Stomach smooth muscle (tissue), 2 donors: ENCODE measurements around the gene HRH3.

Experiments used
- H3K27ac ChIP-seq: one replicate; pipeline ENCODE4 v1.7.0; 2013; ENCODE audit warnings: mild to moderate bottlenecking, low read length, inconsistent platforms
- H3K27me3 ChIP-seq, 2 donors: one replicate each; pipeline ENCODE4 v1.7.0; 2013; ENCODE audit warnings: low read length in 2 of 2; ENCODE audit not compliant: insufficient read depth in 2 of 2, control insufficient read depth in 1 of 2
- H3K36me3 ChIP-seq, 2 donors: one replicate each; pipeline ENCODE4 v1.7.0; 2013; ENCODE audit warnings: low read length in 2 of 2; ENCODE audit not compliant: control insufficient read depth in 2 of 2, insufficient read depth in 2 of 2
- H3K4me1 ChIP-seq: one replicate; pipeline ENCODE4 v1.7.0; 2013; ENCODE audit warnings: low read length; ENCODE audit not compliant: control insufficient read depth, insufficient read depth
- H3K4me3 ChIP-seq, 2 donors: one replicate each; pipeline ENCODE4 v1.7.0; 2013; ENCODE audit warnings: low read length in 2 of 2
- H3K9ac ChIP-seq, 2 donors: one replicate each; pipeline ENCODE4 v1.7.0; 2013; ENCODE audit warnings: low read length in 2 of 2, mild to moderate bottlenecking in 1 of 2
- H3K9me3 ChIP-seq, 2 donors: one replicate each; pipeline ENCODE4 v1.7.0; 2013; ENCODE audit warnings: low read length in 2 of 2; ENCODE audit not compliant: control insufficient read depth in 2 of 2
- donor health status: healthy.
- donor health status: Pancreatic carcinoma.

The HRH3 gene

DNA sequence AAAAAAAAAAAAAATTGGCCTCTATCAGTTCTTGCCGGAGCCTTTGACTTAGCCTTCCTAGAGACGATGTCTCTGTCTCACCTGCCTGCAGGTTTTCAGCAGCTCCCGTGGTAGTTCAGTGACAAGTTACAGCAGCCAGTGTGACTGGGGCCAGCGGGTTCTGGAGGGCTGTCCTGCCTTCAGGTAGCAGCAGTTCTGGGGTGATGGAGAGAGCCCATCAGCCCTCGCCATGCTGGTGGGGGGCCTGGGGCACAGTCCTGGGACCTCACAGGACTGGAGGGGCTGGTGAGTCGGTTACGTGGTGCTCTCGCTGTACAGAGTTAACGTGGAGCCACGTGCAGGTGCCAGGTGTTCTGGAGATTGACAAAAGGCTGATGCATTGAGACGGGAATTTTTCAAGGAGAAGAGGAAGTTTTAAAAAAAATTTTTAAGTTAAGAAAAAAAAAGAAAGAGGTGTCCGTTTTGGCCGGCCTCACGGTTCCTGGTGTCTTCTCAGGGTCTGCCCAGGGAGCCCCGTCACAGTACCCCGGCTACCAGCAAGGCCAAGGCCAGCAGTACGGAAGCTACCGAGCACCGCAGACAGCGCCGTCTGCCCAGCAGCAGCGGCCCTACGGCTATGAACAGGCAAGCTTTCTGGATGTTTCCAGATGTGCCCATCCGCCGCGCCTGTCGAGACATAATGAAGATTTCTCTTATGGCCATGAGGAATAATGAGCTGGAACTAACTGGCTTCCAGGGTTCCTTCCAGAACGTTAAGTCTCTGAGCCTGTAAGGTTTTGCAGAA lies 45.9 kb downstream of the HRH3 start:
- Histone ChIP-seq H3K27ac (no peak overlapping the region), H3K4me3 (no peak overlapping the region), H3K4me1 (no peaks in the 10 kb centered on the region), H3K9ac (no peak overlapping the region), H3K9me3 (no peaks in the 10 kb centered on the region), H3K36me3 (peaks cover 10 to 27% of the 10 kb centered on the region in 2 donors), H3K27me3 (no peaks in the 10 kb centered on the region)

DNA sequence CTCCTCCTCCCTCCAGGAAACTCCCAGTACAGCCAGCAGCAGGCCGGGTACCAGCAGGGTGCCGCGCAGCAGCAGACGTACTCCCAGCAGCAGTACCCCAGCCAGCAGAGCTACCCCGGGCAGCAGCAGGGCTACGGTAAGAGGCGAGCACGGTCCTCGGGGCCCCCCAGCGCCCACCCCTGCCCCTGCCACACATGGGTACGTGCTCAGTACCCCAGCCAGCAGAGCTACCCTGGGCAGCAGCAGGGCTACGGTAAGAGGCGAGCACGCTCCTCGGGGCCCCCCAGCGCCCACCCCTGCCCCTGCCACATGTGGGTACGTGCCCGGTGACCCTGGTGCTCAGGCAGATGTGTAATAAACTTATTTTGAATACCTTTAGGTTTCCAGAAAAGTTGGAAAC lies 47.4 kb downstream of the HRH3 start:
- no peak overlapping the region for H3K9ac ChIP-seq
- H3K27me3 ChIP-seq = no peaks in the 10 kb centered on the region
- no peaks in the 10 kb centered on the region for H3K9me3 ChIP-seq
- H3K27ac ChIP-seq = no peak overlapping the region
- no peak overlapping the region for H3K4me3 ChIP-seq
- no peaks in the 10 kb centered on the region for H3K4me1 ChIP-seq
- peaks cover 10 to 30% of the 10 kb centered on the region in 2 donors for H3K36me3 ChIP-seq

DNA sequence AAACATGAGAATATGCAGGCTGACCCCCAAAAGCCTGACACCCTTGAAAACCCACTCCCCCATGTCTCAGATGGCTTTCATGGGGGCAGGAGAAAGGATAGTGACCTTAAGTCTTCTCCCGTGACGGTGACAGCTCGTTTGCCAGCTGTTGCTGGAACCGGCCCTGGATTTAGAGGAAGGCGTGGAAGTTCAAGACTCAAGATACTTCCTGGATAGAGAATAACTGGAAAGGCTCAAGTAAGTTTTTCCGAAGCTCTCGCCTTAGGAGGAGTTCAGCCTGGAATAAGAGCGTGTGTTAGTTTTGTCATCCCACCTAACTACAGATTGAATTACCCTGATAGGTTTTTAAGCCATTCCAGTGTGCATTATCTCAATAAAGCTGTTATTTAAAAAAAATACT lies 48.8 kb downstream of the HRH3 start:
- Histone ChIP-seq H3K27me3 (no peaks in the 10 kb centered on the region), H3K27ac (no peak overlapping the region), H3K9ac (no peak overlapping the region), H3K9me3 (no peaks in the 10 kb centered on the region), H3K4me1 (no peaks in the 10 kb centered on the region), H3K4me3 (no peak overlapping the region), H3K36me3 (peaks cover 10 to 26% of the 10 kb centered on the region in 2 donors)

DNA sequence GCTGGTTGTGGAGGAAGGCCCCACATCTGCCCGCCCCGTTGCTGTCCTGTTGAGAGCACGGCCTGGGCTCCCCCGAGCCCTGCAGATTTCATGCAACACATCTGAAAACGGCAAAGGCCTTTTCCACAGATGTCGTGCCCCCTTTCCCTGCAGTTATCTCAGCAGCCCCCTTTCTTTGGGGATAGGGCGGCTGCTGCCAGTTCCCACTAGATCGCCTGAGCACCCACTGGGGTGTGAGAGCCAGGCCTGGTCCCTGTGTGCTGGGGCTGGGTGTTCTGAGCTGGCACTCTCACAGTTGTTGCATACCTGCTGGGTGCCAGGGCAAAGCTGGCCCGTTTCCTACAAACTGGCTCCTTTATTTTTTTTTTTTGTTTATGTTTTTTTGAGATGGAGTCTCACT lies 49.5 kb downstream of the HRH3 start:
- H3K9ac ChIP-seq = no peak overlapping the region
- no peak overlapping the region for H3K27ac ChIP-seq
- H3K36me3 ChIP-seq = peaks cover 15 to 22% of the 10 kb centered on the region in 2 donors
- no peak overlapping the region for H3K4me3 ChIP-seq
- no peaks in the 10 kb centered on the region for H3K4me1 ChIP-seq
- no peaks in the 10 kb centered on the region for H3K27me3 ChIP-seq
- no peaks in the 10 kb centered on the region for H3K9me3 ChIP-seq

- H3K27me3 ChIP-seq = no peaks in the 10 kb centered on the region
These were observed 51.1 kb downstream of the HRH3 start for GRCh38 chr20:62168890-62169435.

GRCh38 chr20:62168061-62168460 lies 52.0 kb downstream of the HRH3 start:
- H3K36me3 ChIP-seq = peaks cover 12 to 30% of the 10 kb centered on the region in 2 donors
- no peaks in the 10 kb centered on the region for H3K9me3 ChIP-seq
- H3K4me3 ChIP-seq = no peak overlapping the region

More at GRCh38 chr20:62168890-62169435, 51.1 kb downstream of the HRH3 start:
- Histone ChIP-seq H3K27ac (no peak overlapping the region), H3K9me3 (no peaks in the 10 kb centered on the region), H3K36me3 (peaks cover 12 to 26% of the 10 kb centered on the region in 2 donors), H3K4me1 (no peaks in the 10 kb centered on the region), H3K4me3 (no peak overlapping the region), H3K9ac (no peak overlapping the region)

DNA sequence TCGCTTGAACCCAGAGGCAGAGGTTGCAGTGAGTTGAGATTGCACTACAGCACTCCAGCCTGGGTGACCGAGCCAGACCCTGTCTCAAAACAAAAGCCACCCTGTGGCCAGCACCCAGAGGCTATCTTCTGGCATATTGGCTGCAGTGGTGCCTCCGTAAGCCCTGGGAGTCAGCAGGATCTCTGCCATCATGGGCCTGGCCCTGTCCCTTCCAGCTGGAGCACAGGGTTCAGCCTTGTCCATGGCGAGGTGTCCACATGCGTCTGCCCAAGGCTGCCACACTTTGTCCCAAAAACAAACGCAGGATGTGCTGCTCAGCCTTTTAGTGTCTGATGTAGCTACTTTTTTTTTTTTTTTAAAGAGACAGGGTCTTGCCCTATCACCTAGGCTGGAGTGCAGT lies 52.6 kb downstream of the HRH3 start:
- H3K27me3 ChIP-seq = no peaks in the 10 kb centered on the region
- H3K4me1 ChIP-seq = no peaks in the 10 kb centered on the region
- H3K36me3 ChIP-seq = peaks cover 15 to 33% of the 10 kb centered on the region in 2 donors
- H3K27ac ChIP-seq = no peak overlapping the region
- no peaks in the 10 kb centered on the region for H3K9me3 ChIP-seq
- no peak overlapping the region for H3K9ac ChIP-seq
- no peak overlapping the region for H3K4me3 ChIP-seq

More at GRCh38 chr20:62168061-62168460, 52.0 kb downstream of the HRH3 start:
- no peaks in the 10 kb centered on the region for H3K27me3 ChIP-seq
- H3K9ac ChIP-seq = no peak overlapping the region
- H3K27ac ChIP-seq = no peak overlapping the region
- no peaks in the 10 kb centered on the region for H3K4me1 ChIP-seq

GRCh38 chr20:62165762-62166399 lies 54.2 kb downstream of the HRH3 start:
- Histone ChIP-seq H3K27ac (no peak overlapping the region), H3K27me3 (no peaks in the 10 kb centered on the region), H3K4me3 (no peak overlapping the region), H3K36me3 (peaks cover 19 to 40% of the 10 kb centered on the region in 2 donors), H3K9ac (no peak overlapping the region), H3K4me1 (no peaks in the 10 kb centered on the region), H3K9me3 (no peaks in the 10 kb centered on the region)
